ENCODE results near the gene MUL1. TPM values are rescaled to one million over a fixed set of nuclear protein-coding genes. Genes with fewer than 3 reads are reported as not detected.
A peak's percentile ranks its signal among the peaks of the same experiment; 100 is the strongest.

Gene MUL1
- total and polyA plus RNA-seq, 2 of the 8 experiments (the other 6 are each of a cell fraction or from before 2014, with no cell fraction given), result 16.4 to 20.8 TPM

GRCh38 chr1:20507564-20508410 lies at the start of gene MUL1 (continued):
- TF ChIP-seq POU5F1 (IDR thresholded peaks at IDR 0.05; ENCODE audit: low read depth, low read length), result no peak
- no peak for TF ChIP-seq KDM1A (IDR thresholded peaks at IDR 0.05; ENCODE audit: borderline replicate concordance, low read length)
- no peak for TF ChIP-seq MAFK (IDR thresholded peaks at IDR 0.05; ENCODE audit: low read depth, low read length)
- peak; percentile 98 for TF ChIP-seq CREB1 (IDR thresholded peaks at IDR 0.05)
- TF ChIP-seq PHF8 (conservative IDR thresholded peaks at IDR 0.05; ENCODE audit: low read depth, low read length), result peak; percentile 95
- TF ChIP-seq SRF (IDR thresholded peaks at IDR 0.05; ENCODE audit: low read depth, low read length), result peak; percentile 63; the same call in 1 of the 2 replicates
- no peak for TF ChIP-seq CHD7 (IDR thresholded peaks at IDR 0.05; ENCODE audit: insufficient replicate concordance, low read length)
